ENCODE results near the gene TAL1.

DNA sequence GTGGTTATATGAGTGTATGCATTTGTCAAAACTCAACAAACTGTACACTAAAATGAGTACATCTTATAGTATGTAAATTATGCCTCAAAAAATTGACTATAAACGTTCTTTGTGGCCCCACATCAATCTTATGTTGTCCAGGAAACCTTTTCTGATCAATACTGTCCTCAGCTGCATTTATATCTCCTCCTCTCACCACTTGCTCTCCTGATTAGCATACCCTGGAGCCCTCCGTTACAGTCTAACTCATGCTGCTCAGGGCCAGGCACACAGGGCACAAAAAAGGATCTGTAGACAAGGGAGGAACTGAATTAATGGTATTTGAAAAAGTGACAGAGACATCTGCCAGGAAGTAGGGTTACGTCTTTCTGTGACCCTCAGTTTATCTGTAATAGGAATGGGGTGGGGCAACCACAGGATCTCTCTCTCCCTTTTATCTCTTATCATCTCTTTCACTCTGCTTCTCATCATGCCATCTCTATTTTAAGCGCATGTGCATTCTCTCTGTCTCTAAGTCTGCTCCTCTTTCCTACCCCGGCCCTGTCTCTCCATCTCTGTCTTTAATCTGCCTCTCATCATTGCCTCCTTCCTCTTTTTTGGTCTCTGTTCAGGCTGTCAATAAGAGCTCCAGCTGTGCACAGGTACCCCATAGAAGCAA, 7.0 kb upstream of the TAL1 start:
- no peak for TF ChIP-seq POLR2A (IDR thresholded peaks at IDR 0.05; ENCODE audit: low read depth, low read length)
- no peak for TF ChIP-seq POLR2AphosphoS5 (IDR thresholded peaks at IDR 0.05; ENCODE audit: low read depth, low read length)
- TF ChIP-seq TAF1 (IDR thresholded peaks at IDR 0.05; ENCODE audit: low read depth, low read length): no peak
- TF ChIP-seq SPI1 (IDR thresholded peaks at IDR 0.05; ENCODE audit: low read depth, low read length): no peak
- no peak for TF ChIP-seq PAX5 (IDR thresholded peaks at IDR 0.05; ENCODE audit: insufficient read depth, low read length, severe bottlenecking)
